Activated CD4-positive, CD25-positive, alpha-beta regulatory T cell treated with anti-CD3 and anti-CD28 coated beads, Interleukin-2, amount 50 U/mL, for 72 hours (primary cell): ENCODE measurements around the gene RGS17.

ENCODE experiments used
- DNase-seq: peaks from one replicate; pipeline ENCODE4 v3.0.0; 2021

The RGS17 gene

GRCh38 chr6:153081914-153082313 is 49.2 kb downstream of the RGS17 start:
- DNase-seq, result no peak

GRCh38 chr6:153076431-153076830 is 54.7 kb downstream of the RGS17 start:
- DNase-seq, result no peak

- no peak for DNase-seq
Observed at GRCh38 chr6:153074761-153075160, 56.3 kb downstream of the RGS17 start.

- DNase-seq, result no peak
Observed at GRCh38 chr6:153073841-153074240, 57.2 kb downstream of the RGS17 start.

- DNase-seq, result no peak
Observed at GRCh38 chr6:153070756-153071155, 60.3 kb downstream of the RGS17 start.

GRCh38 chr6:153069897-153070296 is 61.2 kb downstream of the RGS17 start:
- DNase-seq, result no peak

- DNase-seq, result no peak
Observed at GRCh38 chr6:153065222-153065621, 65.9 kb downstream of the RGS17 start.

- no peak for DNase-seq
Observed at GRCh38 chr6:153063936-153064335, 67.1 kb downstream of the RGS17 start.

- no peak for DNase-seq
Observed at GRCh38 chr6:153062516-153062915, 68.6 kb downstream of the RGS17 start.

- DNase-seq, result no peak
Observed at GRCh38 chr6:153059757-153060156, 71.3 kb downstream of the RGS17 start.

- DNase-seq, result no peak
Observed at GRCh38 chr6:153059311-153059710, 71.8 kb downstream of the RGS17 start.

- DNase-seq, result no peak
Observed at GRCh38 chr6:153058909-153059308, 72.2 kb downstream of the RGS17 start.

- DNase-seq, result no peak
Observed at GRCh38 chr6:153058291-153058690, 72.8 kb downstream of the RGS17 start.

GRCh38 chr6:153056308-153056707 is 74.8 kb downstream of the RGS17 start:
- no peak for DNase-seq

- no peak for DNase-seq
Observed at GRCh38 chr6:153051801-153052200, 79.3 kb downstream of the RGS17 start.

- no peak for DNase-seq
Observed at GRCh38 chr6:153048631-153049030, 82.5 kb downstream of the RGS17 start.

- DNase-seq, result no peak
Observed at GRCh38 chr6:153047386-153047785, 83.7 kb downstream of the RGS17 start.

- no peak for DNase-seq
Observed at GRCh38 chr6:153045271-153045670, 85.8 kb downstream of the RGS17 start.

- no peak for DNase-seq
Observed at GRCh38 chr6:153044295-153044694, 86.8 kb downstream of the RGS17 start.

- no peak for DNase-seq
Observed at GRCh38 chr6:153043719-153044118, 87.4 kb downstream of the RGS17 start.

- DNase-seq, result no peak
Observed at GRCh38 chr6:153038378-153039057, 92.6 kb downstream of the RGS17 start.

GRCh38 chr6:153034139-153034538 is 96.9 kb downstream of the RGS17 start:
- no peak for DNase-seq

GRCh38 chr6:153032255-153032882 is 98.7 kb downstream of the RGS17 start:
- no peak for DNase-seq

- no peak for DNase-seq
Observed at GRCh38 chr6:153031335-153031955, 99.6 kb downstream of the RGS17 start.
